GM21529 (cell line): ENCODE results near the gene KCNMB2.
A peak's percentile ranks its signal among the peaks of the same experiment; 100 is the strongest.
"Not testable (repeated sequence)": the region's sequence is repeated elsewhere in the genome, so short reads cannot be mapped to it uniquely, and the experiment has no call there.

Experiments
- ATAC-seq: cut with Tn5 transposase; IDR thresholded peaks from one replicate; pipeline ENCODE4 v1.9.1; 2021; ENCODE audit not compliant: unreplicated experiment

Gene KCNMB2

GRCh38 chr3:178518660-178519396, 17.4 kb upstream of the KCNMB2 start:
- ATAC-seq, result peak; percentile 81

- ATAC-seq, result no peak
These were observed 16.5 kb upstream of the KCNMB2 start for GRCh38 chr3:178519701-178520100.

- ATAC-seq, result no peak
These were observed 15.8 kb upstream of the KCNMB2 start for GRCh38 chr3:178520451-178520850.

- ATAC-seq, result no peak
These were observed 13.8 kb upstream of the KCNMB2 start for GRCh38 chr3:178522200-178523052.

- ATAC-seq, result no peak
These were observed 11.0 kb upstream of the KCNMB2 start for GRCh38 chr3:178525251-178525650.

GRCh38 chr3:178526291-178526690, 9.9 kb upstream of the KCNMB2 start:
- ATAC-seq, result no peak

GRCh38 chr3:178527981-178528380, 8.3 kb upstream of the KCNMB2 start:
- ATAC-seq, result no peak

- ATAC-seq, result no peak
These were observed 6.5 kb upstream of the KCNMB2 start for GRCh38 chr3:178529606-178530225.

GRCh38 chr3:178532476-178532875, 3.8 kb upstream of the KCNMB2 start:
- ATAC-seq, result peak; percentile 39

GRCh38 chr3:178537122-178537705, 978 bp downstream of the KCNMB2 start:
- no peak for ATAC-seq

- ATAC-seq, result no peak
These were observed 1.8 kb downstream of the KCNMB2 start for GRCh38 chr3:178538056-178538455.

GRCh38 chr3:178540184-178540583, 3.9 kb downstream of the KCNMB2 start:
- ATAC-seq, result no peak

GRCh38 chr3:178545337-178545736, 9.1 kb downstream of the KCNMB2 start:
- peak; percentile 32 for ATAC-seq

GRCh38 chr3:178546079-178546478, 9.8 kb downstream of the KCNMB2 start:
- ATAC-seq, result peak; percentile 59

- ATAC-seq, result not testable (repeated sequence)
These were observed 13.2 kb downstream of the KCNMB2 start for GRCh38 chr3:178549426-178549825.

- no peak for ATAC-seq
These were observed 15.7 kb downstream of the KCNMB2 start for GRCh38 chr3:178551916-178552321.

- ATAC-seq, result no peak
These were observed 22.4 kb downstream of the KCNMB2 start for GRCh38 chr3:178558637-178559036.

GRCh38 chr3:178560759-178561158, 24.5 kb downstream of the KCNMB2 start:
- ATAC-seq, result no peak

GRCh38 chr3:178561239-178561638, 25.0 kb downstream of the KCNMB2 start:
- no peak for ATAC-seq

- ATAC-seq, result no peak
These were observed 26.1 kb downstream of the KCNMB2 start for GRCh38 chr3:178562143-178562946.

GRCh38 chr3:178562947-178563232, 26.7 kb downstream of the KCNMB2 start:
- no peak for ATAC-seq
